C1 segment of cervical spinal cord (tissue), 14 donors: ENCODE results near the gene ADAMTS1.

ENCODE experiments used
- DNase-seq, 14 donors: peaks; one replicate each; lab custom pipeline; 2025; lab: John Stamatoyannopoulos, UW

ADAMTS1 gene

DNA sequence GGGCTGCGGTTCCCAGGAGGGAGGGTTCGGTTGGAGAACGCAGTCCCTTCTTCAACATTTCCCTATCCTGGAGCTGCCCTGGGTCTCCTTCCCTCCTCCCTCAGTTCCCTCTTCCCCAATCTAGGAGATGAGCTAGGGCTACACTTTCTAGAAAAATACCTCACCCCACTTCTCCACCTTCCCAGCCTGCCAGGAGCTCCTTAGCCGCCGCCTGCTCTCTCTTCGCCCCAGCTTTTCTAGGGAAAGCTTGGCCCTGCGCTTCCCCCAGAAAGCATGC, 488 bp upstream of the ADAMTS1 start:
- DNase-seq, result peak in 2 of 14 donors; percentile 74 to 77

- DNase-seq, result peak in 11 of 14 donors; percentile 29 to 72 (median 47)
Measured at GRCh38 chr21:26844258-26845065, 747 bp downstream of the ADAMTS1 start.

- peak in 2 of 14 donors; percentile 30 to 40 for DNase-seq
Measured at GRCh38 chr21:26843933-26844257, 1.3 kb downstream of the ADAMTS1 start.

GRCh38 chr21:26842974-26843932, 2.0 kb downstream of the ADAMTS1 start:
- DNase-seq, result peak in 13 of 14 donors; percentile 17 to 92 (median 79)

GRCh38 chr21:26842300-26842699, 2.9 kb downstream of the ADAMTS1 start:
- DNase-seq, result no peak

DNA sequence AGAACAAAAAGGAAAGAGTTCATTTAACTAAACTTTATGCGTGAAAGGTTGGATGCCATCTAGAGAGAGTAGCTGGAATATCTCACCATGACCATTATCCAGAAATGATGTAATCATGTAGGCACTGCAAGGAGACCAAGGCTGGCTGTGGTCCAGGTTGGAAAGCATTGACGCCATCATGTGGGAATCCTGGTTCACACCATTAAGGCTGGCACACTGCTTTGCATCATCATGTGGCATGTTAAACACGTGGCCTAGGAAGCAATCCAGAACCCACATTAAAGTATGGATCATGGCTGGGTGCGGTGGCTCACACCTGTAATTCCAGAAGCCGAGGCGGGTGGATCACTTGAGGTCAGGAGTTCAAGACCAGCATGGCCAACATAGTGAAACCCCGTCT, 4.3 kb downstream of the ADAMTS1 start:
- peak in 2 of 14 donors; percentile 18 to 34 for DNase-seq

- no peak for DNase-seq
Measured at GRCh38 chr21:26840201-26840600, 5.0 kb downstream of the ADAMTS1 start.

- no peak for DNase-seq
Measured at GRCh38 chr21:26837539-26837938, 7.7 kb downstream of the ADAMTS1 start.

DNA sequence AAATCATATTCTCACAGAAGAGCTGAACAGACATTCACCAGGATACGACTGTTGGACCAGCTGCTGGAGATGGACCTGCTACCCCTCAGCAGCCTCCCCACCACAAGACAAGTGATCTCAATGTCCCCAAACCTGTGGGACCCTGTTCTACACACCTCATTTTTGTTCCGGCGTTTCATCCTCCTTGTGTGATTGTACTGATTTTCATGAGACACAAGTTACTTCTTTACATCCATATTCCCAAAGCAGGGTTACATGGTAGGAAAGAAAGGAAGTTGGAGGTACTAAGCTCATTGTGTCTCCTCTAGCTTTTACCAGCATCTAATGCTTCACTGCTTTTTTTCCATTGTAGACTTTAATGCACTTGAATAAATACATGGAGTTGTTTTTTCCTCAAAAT, 8.7 kb downstream of the ADAMTS1 start:
- DNase-seq, result no peak

DNA sequence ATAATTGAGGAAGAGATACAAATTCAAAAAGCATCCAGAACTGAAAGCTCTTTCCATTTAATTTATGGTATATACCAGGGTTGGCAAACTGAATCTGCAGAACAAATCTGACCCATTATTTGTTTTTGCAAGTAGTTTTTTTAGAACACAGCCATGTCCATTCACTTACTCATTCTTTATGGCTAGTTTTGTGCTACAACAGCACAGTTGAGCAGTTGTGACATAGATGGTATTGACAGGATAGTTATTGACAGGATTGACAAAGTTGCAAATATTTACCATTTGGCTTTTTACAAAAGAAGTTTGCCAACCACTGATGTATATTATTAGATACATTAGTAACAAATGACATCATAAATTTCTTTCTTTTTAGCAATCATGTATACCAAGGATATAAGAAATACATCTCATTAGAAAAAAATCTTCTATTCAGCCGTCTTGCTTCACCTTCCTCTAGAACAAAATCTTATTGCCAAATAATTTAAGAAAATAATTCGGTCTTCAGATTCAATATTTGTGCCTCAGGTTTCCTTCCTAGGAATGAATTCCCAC, 9.4 kb downstream of the ADAMTS1 start:
- no peak for DNase-seq

DNA sequence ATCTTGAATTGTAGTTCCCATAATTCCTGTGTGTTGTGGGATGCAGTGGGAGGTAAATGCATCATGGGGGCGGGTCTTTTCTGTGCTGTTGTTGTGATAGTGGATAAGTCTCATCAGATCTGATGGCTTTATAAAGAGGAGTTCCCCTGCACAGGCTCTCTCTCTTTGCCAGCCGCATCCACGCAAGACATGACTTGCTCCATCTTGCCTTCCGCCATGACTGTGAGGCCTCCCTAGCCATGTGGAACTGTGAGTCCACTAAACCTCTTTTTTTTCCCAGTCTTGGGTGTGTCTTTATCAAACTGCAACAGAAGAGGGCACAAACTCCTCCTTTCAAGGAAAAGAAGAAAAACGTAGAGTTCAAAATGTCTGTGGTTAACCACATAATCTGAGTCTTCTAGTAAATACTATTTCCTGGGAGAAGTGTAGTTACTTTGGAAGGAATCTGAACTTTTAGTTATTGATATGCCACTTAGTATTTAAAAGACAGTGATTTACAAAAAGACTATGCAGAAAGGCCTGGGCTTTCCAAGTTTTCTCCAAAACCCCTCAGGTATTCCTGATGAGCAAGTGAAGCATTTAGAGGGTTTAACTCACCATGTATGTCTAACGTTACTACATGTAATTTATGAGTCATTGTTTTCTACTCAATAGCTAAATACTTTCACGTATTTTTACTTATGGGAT, 10.0 kb downstream of the ADAMTS1 start:
- no peak for DNase-seq

GRCh38 chr21:26834181-26834905, 10.9 kb downstream of the ADAMTS1 start:
- no peak for DNase-seq

DNA sequence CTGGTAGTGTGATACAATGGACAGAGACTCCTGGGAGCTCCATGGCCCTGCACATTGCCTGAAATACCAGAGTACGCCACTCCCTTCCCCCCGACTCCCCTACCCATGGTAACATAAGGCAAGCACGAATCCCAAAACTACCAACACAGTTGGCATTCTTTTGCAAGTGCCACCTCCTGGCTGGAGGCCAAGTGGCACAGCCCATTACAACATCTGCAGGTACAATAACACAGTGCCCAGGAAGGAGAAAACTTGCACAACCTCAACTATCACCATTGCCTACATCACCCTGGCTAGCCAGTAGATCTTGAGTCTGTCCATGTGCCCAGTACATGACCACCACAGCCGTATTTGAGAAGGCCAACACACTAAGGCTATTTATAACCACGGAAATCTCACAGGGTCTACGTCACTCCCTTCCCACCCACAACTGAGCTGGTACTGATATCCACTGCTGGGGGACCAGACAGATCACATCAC, 11.7 kb downstream of the ADAMTS1 start:
- DNase-seq, result no peak

DNA sequence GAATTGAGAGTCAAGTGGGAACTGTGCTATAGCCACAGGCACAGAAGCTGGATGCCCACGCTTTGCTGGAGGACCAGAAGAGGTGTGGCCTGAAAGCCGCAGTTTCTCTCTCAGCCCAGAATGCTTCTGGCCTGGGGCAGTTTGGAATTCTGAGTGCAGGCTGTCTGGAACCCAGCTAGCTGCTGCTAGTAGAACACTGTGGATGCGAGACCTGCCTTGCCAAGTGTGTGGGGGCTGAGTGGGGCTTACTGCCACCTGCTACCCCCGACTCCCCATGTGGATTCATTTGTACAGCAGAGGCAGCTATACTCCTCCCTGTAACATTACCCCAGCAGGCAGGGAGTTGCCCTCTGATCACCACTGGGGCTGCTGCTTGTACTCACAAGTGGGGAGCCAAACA, 12.2 kb downstream of the ADAMTS1 start:
- DNase-seq, result no peak

GRCh38 chr21:26832546-26832945, 12.7 kb downstream of the ADAMTS1 start:
- no peak for DNase-seq

DNA sequence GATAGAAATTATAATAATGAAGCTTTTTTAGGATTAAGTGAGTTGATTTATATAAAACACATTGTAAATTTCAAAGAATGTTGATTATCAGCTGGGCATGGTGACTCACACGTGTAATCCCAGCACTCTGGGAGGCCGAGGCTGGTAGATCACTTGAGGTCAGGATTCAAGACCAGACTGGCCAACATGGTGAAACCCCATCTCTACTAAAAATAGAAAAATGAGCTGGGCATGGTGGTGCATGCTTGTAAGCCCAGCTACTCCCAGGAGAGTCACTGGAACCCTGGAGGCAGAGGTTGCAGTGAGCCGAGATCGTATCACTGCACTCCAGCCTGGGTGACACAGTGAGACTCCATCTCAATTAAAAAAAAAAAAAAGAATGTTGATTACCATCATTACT, 18.4 kb downstream of the ADAMTS1 start:
- no peak for DNase-seq

GRCh38 chr21:26820509-26820908, 24.7 kb downstream of the ADAMTS1 start:
- DNase-seq, result no peak

- DNase-seq, result no peak
Measured at GRCh38 chr21:26819740-26820324, 25.4 kb downstream of the ADAMTS1 start.

DNA sequence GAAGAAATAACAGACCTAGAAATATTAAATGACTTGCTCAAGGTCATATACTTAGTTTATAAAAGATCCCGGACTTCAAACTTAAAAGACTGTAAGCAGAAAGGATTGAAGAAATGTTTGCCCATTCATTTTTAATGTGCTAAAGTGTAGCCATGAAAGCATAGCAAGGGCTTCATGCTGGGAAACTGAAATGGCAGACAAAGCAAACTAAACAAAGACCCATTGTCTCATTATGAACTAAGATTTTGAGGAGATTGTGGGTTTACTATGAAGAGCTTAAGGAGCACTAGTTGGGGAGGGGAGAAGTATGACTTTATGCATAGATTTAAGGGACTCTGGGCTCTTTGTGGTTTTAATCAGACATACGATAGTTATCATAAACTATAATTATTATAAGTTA, 26.3 kb downstream of the ADAMTS1 start:
- no peak for DNase-seq

DNA sequence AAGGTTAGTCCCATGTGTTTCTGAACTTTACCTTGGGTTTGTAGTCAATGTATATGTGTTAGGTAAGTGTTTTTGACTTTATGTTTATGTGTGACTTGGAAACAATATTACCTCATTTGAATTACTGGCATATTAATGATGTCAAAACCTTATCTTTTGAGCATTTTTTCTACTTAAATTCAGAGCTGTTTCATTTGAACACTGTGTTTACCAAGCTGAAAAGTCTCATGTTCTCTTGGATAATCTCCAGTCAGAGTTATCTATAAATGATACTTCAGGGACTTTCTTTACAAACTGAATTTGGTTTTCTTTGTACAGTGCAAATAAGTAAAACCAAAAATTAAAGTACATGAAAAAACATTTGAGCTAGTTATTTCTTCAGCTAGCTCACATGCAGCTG, 30.0 kb downstream of the ADAMTS1 start:
- no peak for DNase-seq

GRCh38 chr21:26814386-26814785, 30.8 kb downstream of the ADAMTS1 start:
- no peak for DNase-seq
